ENCODE results near the gene GALNT12. TPM values are rescaled to one million over a fixed set of nuclear protein-coding genes. Genes with fewer than 3 reads are reported as not detected.

GALNT12 gene
- total and polyA plus RNA-seq, 2 donors, result 6.7 to 7.3 TPM

DNA sequence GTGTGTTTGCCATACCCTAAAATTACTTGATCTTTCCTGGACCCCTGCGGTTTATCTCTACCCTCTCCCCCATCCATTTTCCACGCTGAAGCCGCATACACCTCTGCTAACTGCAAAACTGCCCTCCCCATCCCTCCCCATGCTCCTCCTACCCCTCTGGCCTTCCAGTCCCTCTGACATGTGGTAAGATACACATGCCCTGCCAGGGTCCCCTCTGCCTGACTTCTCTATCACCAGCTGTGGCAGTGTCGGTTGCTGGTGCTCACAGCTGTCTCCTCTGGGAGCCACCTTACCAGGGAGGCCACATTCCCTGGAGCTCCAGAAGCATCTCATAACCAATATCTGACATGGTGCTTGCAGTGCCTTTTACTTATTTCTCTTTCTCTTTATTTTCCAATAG, 77.4 kb downstream of the GALNT12 start:
- H3K36me3 ChIP-seq (ENCODE audit: control insufficient read depth in 2 of 2, insufficient read depth in 2 of 2, low read length in 1 of 2), result no peaks in the 10 kb centered on the region
- H3K27me3 ChIP-seq (ENCODE audit: control insufficient read depth in 2 of 2, insufficient read depth in 1 of 2, low read length in 1 of 2), result peaks cover 0 to 2% of the 10 kb centered on the region in 2 donors

DNA sequence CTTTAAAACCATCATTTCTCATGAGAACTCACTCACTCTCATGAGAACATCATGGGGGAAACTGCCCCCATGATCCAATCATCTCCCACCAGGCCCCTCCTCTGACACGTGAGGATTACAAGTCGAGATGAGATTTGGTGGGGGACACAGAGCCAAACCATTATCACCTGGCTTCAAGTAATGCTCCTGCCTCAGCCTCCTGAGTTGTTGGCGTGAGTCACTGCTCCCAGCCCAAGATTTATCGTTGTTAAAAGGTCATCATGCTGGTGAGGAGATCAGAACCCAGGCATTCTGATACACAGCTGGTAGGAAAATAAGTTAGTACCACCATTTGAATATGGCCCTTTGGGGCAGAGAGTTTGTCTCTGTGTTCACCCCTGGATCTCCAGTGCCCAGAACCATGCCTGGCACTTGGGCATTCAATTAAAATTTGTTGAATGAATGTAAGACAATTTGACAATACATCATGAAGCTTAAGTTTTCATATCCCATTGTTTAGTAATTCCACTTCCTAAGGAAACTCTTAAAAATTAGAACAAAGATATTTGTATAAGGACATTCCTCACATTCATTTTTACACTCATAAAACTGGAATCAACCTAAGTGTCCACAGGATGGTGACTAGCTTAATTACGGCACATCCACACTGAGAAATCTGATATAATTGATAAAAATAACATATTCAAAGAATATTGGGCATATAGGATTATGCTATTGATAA, 78.3 kb downstream of the GALNT12 start:
- H3K27ac ChIP-seq (ENCODE audit: low read depth in 1 of 2, low read length in 1 of 2), result no peak overlapping the region
- H3K4me1 ChIP-seq (ENCODE audit: control insufficient read depth in 2 of 2, insufficient read depth in 2 of 2, low read length in 2 of 2), result no peaks in the 10 kb centered on the region
- WGBS, result 95% methylated on average over 5 of the region's 5 CpGs
- H3K36me3 ChIP-seq (ENCODE audit: control insufficient read depth in 2 of 2, insufficient read depth in 2 of 2, low read length in 1 of 2), result no peaks in the 10 kb centered on the region
- no peak for DNase-seq (ENCODE audit: low read depth in 6 of 9, low spot score in 9 of 9)
- no peak overlapping the region for H3K4me3 ChIP-seq (ENCODE audit: low read length in 2 of 2)
- no peaks in the 10 kb centered on the region for H3K9me3 ChIP-seq (ENCODE audit: control insufficient read depth in 2 of 2, insufficient read depth in 1 of 2, low read length in 1 of 2)
- no peaks in the 10 kb centered on the region for H3K27me3 ChIP-seq (ENCODE audit: control insufficient read depth in 2 of 2, insufficient read depth in 1 of 2, low read length in 1 of 2)

More for the DNA sequence above, 77.4 kb downstream of the GALNT12 start:
- 94% methylated on average over 4 of the region's 4 CpGs for WGBS
- no peaks in the 10 kb centered on the region for H3K4me1 ChIP-seq (ENCODE audit: control insufficient read depth in 2 of 2, insufficient read depth in 2 of 2, low read length in 2 of 2)
- no peaks in the 10 kb centered on the region for H3K9me3 ChIP-seq (ENCODE audit: control insufficient read depth in 2 of 2, insufficient read depth in 1 of 2, low read length in 1 of 2)
- H3K27ac ChIP-seq (ENCODE audit: low read depth in 1 of 2, low read length in 1 of 2), result no peak overlapping the region
- DNase-seq (ENCODE audit: low read depth in 6 of 9, low spot score in 9 of 9), result no peak
- no peak overlapping the region for H3K4me3 ChIP-seq (ENCODE audit: low read length in 2 of 2)

DNA sequence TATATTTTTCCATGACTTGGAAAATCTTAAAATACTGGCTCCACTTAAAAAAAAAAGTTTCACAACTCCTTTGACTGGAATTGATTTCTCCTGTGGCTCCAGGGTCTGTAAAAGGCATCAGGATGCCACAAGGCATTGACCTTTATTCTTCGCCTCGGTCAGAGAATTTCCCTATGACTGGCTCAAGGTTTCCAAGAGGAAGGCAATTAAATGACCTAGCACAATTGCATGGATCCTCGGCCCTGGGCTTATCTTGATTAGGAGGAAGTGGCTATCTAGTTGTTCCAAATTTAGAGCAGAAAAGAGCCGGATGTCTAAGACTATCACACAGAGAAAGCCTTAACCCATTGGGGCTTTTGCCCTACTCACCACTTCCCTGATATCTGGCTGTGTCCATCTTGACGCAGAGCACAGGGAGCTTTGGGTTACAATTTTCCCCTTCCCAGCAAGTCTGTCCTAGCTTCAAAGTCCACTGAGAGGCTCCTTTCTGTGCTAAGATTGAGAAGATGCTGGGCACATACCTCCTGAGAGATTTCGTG, 79.3 kb downstream of the GALNT12 start:
- no peak overlapping the region for H3K4me3 ChIP-seq (ENCODE audit: low read length in 2 of 2)
- no peak for DNase-seq (ENCODE audit: low read depth in 6 of 9, low spot score in 9 of 9)
- 61% methylated on average over 6 of the region's 6 CpGs for WGBS
- peak overlapping the region in 1 of 2 donors; percentile 7 for H3K27ac ChIP-seq (ENCODE audit: low read depth in 1 of 2, low read length in 1 of 2)
- no peaks in the 10 kb centered on the region for H3K27me3 ChIP-seq (ENCODE audit: control insufficient read depth in 2 of 2, insufficient read depth in 1 of 2, low read length in 1 of 2)
- H3K9me3 ChIP-seq (ENCODE audit: control insufficient read depth in 2 of 2, insufficient read depth in 1 of 2, low read length in 1 of 2), result no peaks in the 10 kb centered on the region
- H3K4me1 ChIP-seq (ENCODE audit: control insufficient read depth in 2 of 2, insufficient read depth in 2 of 2, low read length in 2 of 2), result no peaks in the 10 kb centered on the region
- H3K36me3 ChIP-seq (ENCODE audit: control insufficient read depth in 2 of 2, insufficient read depth in 2 of 2, low read length in 1 of 2), result no peaks in the 10 kb centered on the region

DNA sequence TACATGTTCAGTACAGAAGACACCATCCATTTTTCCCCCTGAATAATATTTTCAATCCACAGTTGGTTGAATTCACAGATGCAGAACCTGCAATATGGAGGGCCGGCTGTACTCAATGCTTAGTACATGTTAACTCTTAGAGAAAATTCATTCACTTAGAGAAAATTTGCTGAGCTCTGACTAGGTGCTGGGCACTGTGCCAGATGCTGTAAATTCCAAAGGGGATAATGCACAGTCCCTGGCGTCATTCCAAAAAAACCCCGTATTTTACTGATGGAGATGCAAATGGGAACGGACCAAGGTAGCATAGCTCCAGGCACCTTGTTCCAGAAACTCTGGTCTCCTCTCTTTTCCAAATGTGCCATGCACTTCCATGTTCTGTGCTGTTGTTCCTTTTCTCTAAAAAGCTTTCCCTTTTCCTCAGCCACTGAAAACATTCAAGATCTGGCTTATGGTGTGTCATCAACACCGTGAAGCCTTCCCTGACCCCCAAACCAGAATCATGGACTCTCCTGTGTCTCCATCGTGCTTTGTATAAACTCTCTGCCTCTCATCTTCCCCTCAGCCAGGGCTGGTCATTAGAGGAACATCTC, 80.5 kb downstream of the GALNT12 start:
- H3K27me3 ChIP-seq (ENCODE audit: control insufficient read depth in 2 of 2, insufficient read depth in 1 of 2, low read length in 1 of 2), result no peaks in the 10 kb centered on the region
- 93% methylated on average over 6 of the region's 6 CpGs for WGBS
- DNase-seq (ENCODE audit: low read depth in 6 of 9, low spot score in 9 of 9), result no peak
- no peaks in the 10 kb centered on the region for H3K9me3 ChIP-seq (ENCODE audit: control insufficient read depth in 2 of 2, insufficient read depth in 1 of 2, low read length in 1 of 2)
- no peak overlapping the region for H3K27ac ChIP-seq (ENCODE audit: low read depth in 1 of 2, low read length in 1 of 2)
- no peaks in the 10 kb centered on the region for H3K4me1 ChIP-seq (ENCODE audit: control insufficient read depth in 2 of 2, insufficient read depth in 2 of 2, low read length in 2 of 2)
- no peak overlapping the region for H3K4me3 ChIP-seq (ENCODE audit: low read length in 2 of 2)
- no peaks in the 10 kb centered on the region for H3K36me3 ChIP-seq (ENCODE audit: control insufficient read depth in 2 of 2, insufficient read depth in 2 of 2, low read length in 1 of 2)

DNA sequence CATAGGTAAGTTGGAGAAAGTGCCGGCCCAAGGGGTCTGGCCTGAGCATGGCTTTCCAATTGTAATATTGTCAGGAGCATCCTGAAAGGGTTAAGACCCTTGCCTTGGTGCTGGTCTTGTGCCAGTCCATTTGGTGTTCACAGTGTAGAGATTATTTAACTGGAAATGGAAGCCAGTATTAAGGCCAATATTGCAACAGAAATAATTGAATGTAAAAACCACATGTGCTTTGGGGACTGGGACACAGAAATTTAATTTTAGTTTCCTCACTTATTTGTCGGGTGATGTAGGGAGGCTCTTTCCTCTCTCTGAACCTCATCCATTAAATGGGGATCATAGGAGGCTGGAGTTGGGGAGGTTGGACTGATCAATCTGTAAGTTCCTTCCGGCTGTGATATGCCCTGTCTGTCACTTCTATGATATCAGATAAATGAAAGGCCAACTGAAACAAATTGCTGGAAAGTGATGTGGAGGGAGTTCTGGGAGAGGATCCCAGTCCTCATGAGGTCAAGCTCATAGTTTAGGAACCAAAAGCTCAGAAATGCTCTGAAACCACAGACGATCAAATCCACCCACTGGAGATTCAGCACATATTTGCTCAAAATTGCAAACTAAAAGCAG, 81.4 kb downstream of the GALNT12 start:
- DNase-seq (ENCODE audit: low read depth in 6 of 9, low spot score in 9 of 9), result no peak
- Histone ChIP-seq H3K36me3 (ENCODE audit: control insufficient read depth in 2 of 2, insufficient read depth in 2 of 2, low read length in 1 of 2) (no peaks in the 10 kb centered on the region), H3K9me3 (ENCODE audit: control insufficient read depth in 2 of 2, insufficient read depth in 1 of 2, low read length in 1 of 2) (no peaks in the 10 kb centered on the region), H3K4me1 (ENCODE audit: control insufficient read depth in 2 of 2, insufficient read depth in 2 of 2, low read length in 2 of 2) (no peaks in the 10 kb centered on the region), H3K27me3 (ENCODE audit: control insufficient read depth in 2 of 2, insufficient read depth in 1 of 2, low read length in 1 of 2) (no peaks in the 10 kb centered on the region), H3K27ac (ENCODE audit: low read depth in 1 of 2, low read length in 1 of 2) (no peak overlapping the region), H3K4me3 (ENCODE audit: low read length in 2 of 2) (no peak overlapping the region)
- WGBS, result 96% methylated on average over 4 of the region's 4 CpGs

DNA sequence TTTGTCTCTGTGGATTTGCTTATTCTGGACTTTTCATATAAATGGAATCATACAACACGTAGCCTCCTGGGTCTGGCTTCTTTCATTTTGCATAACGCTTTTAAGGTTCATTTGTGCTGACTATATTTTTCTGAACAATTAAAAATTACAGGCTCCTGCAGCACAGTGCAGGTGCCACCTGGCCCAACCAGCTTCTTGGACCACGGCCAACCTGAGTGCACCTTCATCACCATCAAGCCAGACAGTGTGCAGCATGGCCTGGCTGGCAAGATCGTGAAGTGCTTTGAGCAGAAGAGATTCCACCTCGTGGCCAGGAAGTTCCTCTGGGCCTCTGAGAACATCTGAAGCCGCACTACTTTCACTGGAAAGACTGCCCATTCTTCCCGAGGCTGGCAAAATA, 82.8 kb downstream of the GALNT12 start:
- no peak overlapping the region for H3K27ac ChIP-seq (ENCODE audit: low read depth in 1 of 2, low read length in 1 of 2)
- DNase-seq (ENCODE audit: low read depth in 6 of 9, low spot score in 9 of 9), result no peak
- no peaks in the 10 kb centered on the region for H3K9me3 ChIP-seq (ENCODE audit: control insufficient read depth in 2 of 2, insufficient read depth in 1 of 2, low read length in 1 of 2)
- peaks cover 0 to 2% of the 10 kb centered on the region in 2 donors for H3K27me3 ChIP-seq (ENCODE audit: control insufficient read depth in 2 of 2, insufficient read depth in 1 of 2, low read length in 1 of 2)
- H3K4me1 ChIP-seq (ENCODE audit: control insufficient read depth in 2 of 2, insufficient read depth in 2 of 2, low read length in 2 of 2), result no peaks in the 10 kb centered on the region
- H3K4me3 ChIP-seq (ENCODE audit: low read length in 2 of 2), result no peak overlapping the region
- 74% methylated on average over 7 of the region's 7 CpGs for WGBS
- H3K36me3 ChIP-seq (ENCODE audit: control insufficient read depth in 2 of 2, insufficient read depth in 2 of 2, low read length in 1 of 2), result no peaks in the 10 kb centered on the region

DNA sequence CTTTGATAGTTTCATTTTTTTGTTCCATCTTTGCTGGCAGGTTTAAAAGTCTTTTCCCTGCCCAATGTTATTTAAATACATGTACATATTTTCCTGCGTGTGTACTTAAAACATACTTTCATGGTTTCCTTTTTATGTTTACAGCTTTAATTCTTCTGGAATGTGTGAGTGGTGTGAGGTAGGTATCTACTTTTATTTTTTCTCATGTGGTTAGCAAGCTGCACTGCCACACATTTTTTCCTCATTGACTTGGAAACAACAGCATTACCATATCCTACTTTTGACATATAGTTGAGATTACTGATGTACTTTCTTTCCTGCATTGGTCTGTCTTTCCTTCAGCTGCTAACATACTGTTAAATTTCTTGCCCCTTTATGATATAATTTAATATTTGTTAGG, 84.8 kb downstream of the GALNT12 start:
- no peak overlapping the region for H3K27ac ChIP-seq (ENCODE audit: low read depth in 1 of 2, low read length in 1 of 2)
- WGBS, result 91% methylated on average over 1 of the region's 1 CpG
- DNase-seq (ENCODE audit: low read depth in 6 of 9, low spot score in 9 of 9), result no peak
- H3K9me3 ChIP-seq (ENCODE audit: control insufficient read depth in 2 of 2, insufficient read depth in 1 of 2, low read length in 1 of 2), result no peaks in the 10 kb centered on the region
- no peaks in the 10 kb centered on the region for H3K36me3 ChIP-seq (ENCODE audit: control insufficient read depth in 2 of 2, insufficient read depth in 2 of 2, low read length in 1 of 2)
- no peak overlapping the region for H3K4me3 ChIP-seq (ENCODE audit: low read length in 2 of 2)
- H3K4me1 ChIP-seq (ENCODE audit: control insufficient read depth in 2 of 2, insufficient read depth in 2 of 2, low read length in 2 of 2), result no peaks in the 10 kb centered on the region
- peaks cover 0 to 2% of the 10 kb centered on the region in 2 donors for H3K27me3 ChIP-seq (ENCODE audit: control insufficient read depth in 2 of 2, insufficient read depth in 1 of 2, low read length in 1 of 2)

DNA sequence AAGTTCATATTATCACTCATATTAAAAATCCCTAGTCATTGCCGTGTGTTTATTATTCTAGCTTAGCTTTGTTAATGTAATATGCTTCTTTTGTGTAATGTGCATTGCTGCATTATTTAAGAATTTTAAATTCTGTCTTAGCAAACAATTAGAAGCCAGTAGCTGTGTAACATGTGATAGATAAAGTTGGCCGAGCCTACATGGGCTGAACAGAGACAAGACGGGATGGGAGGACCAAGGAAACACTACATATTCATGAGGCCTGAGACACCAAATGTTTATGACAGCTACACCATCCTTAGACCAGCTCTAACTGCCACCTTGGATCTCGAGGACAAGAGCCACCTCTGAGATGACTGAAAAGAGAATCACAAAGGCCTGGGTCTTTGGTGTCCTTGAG, 85.2 kb downstream of the GALNT12 start:
- H3K27me3 ChIP-seq (ENCODE audit: control insufficient read depth in 2 of 2, insufficient read depth in 1 of 2, low read length in 1 of 2), result peaks cover 0 to 2% of the 10 kb centered on the region in 2 donors
- no peaks in the 10 kb centered on the region for H3K36me3 ChIP-seq (ENCODE audit: control insufficient read depth in 2 of 2, insufficient read depth in 2 of 2, low read length in 1 of 2)
- H3K9me3 ChIP-seq (ENCODE audit: control insufficient read depth in 2 of 2, insufficient read depth in 1 of 2, low read length in 1 of 2), result no peaks in the 10 kb centered on the region
- WGBS, result 92% methylated on average over 4 of the region's 4 CpGs
- H3K27ac ChIP-seq (ENCODE audit: low read depth in 1 of 2, low read length in 1 of 2), result no peak overlapping the region
- no peak for DNase-seq (ENCODE audit: low read depth in 6 of 9, low spot score in 9 of 9)
- no peak overlapping the region for H3K4me3 ChIP-seq (ENCODE audit: low read length in 2 of 2)
- no peaks in the 10 kb centered on the region for H3K4me1 ChIP-seq (ENCODE audit: control insufficient read depth in 2 of 2, insufficient read depth in 2 of 2, low read length in 2 of 2)

DNA sequence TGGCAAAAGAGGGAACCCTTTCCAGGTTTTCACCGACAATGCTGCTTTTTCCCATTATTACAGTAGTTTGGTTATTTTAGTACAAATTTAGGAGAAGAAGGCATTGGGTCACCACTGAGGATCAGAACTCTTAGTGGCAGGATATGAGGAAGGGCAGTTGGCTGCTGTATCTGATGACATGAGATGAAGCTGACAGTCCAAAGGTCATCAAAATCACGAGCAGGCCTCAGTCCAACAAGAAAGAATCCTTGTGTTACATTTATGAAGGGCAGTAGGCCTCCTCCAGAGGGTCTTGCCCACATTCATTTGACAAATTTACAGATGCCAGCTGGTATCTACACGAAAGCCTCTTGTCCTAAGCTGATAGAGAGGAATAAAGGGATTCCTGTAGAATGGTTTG, 86.7 kb downstream of the GALNT12 start:
- Histone ChIP-seq H3K9me3 (ENCODE audit: control insufficient read depth in 2 of 2, insufficient read depth in 1 of 2, low read length in 1 of 2) (no peaks in the 10 kb centered on the region), H3K4me1 (ENCODE audit: control insufficient read depth in 2 of 2, insufficient read depth in 2 of 2, low read length in 2 of 2) (no peaks in the 10 kb centered on the region), H3K27me3 (ENCODE audit: control insufficient read depth in 2 of 2, insufficient read depth in 1 of 2, low read length in 1 of 2) (peaks cover 0 to 2% of the 10 kb centered on the region in 2 donors), H3K27ac (ENCODE audit: low read depth in 1 of 2, low read length in 1 of 2) (no peak overlapping the region), H3K4me3 (ENCODE audit: low read length in 2 of 2) (no peak overlapping the region), H3K36me3 (ENCODE audit: control insufficient read depth in 2 of 2, insufficient read depth in 2 of 2, low read length in 1 of 2) (no peaks in the 10 kb centered on the region)
- WGBS, result 90% methylated on average over 3 of the region's 3 CpGs
- DNase-seq (ENCODE audit: low read depth in 6 of 9, low spot score in 9 of 9), result no peak

All from thymus (tissue), 11 donors.